Neutrophil (primary cell): ENCODE measurements around the gene ZBTB7B.
"Not testable (repeated sequence)": the region's sequence is repeated elsewhere in the genome, so short reads cannot be mapped to it uniquely, and the experiment has no call there.

Experiments
- H3K27ac ChIP-seq: fragments of 200-600 bp; sonication (generic); 2 replicates; pipeline ENCODE4 v1.5.1; 2016; ENCODE audit warnings: mild to moderate bottlenecking, moderate library complexity
- H3K27me3 ChIP-seq: fragments of 200-600 bp; sonication (generic); 2 replicates; pipeline ENCODE4 v1.6.0; 2016; ENCODE audit warnings: mild to moderate bottlenecking
- H3K36me3 ChIP-seq: fragments of 200-600 bp; sonication (generic); 2 replicates; pipeline ENCODE4 v1.5.1; 2017
- H3K4me1 ChIP-seq, 2 experiments: fragments of 200-600 bp in 1 of 2; sonication (generic) in 1 of 2; 1 replicate in 1 of 2; 2 replicates in 1 of 2; pipeline versions ENCODE4 v1.5.1 to v1.6.1; 2013 to 2016; ENCODE audit warnings: low read depth in 1 of 2, low read length in 1 of 2, mild to moderate bottlenecking in 1 of 2, moderate library complexity in 1 of 2; ENCODE audit not compliant: control insufficient read depth in 1 of 2, insufficient read depth in 1 of 2
- H3K4me3 ChIP-seq, 2 experiments: fragments of 200-600 bp in 1 of 2; sonication (generic) in 1 of 2; 1 replicate in 1 of 2; 2 replicates in 1 of 2; pipeline ENCODE4 v1.5.1; 2013 to 2016; ENCODE audit warnings: low read depth in 1 of 2, low read length in 1 of 2, mild to moderate bottlenecking in 1 of 2, moderate library complexity in 1 of 2
- H3K9me3 ChIP-seq: fragments of 200-600 bp; sonication (generic); 2 replicates; pipeline ENCODE4 v1.5.1; 2016
- CTCF ChIP-seq: fragments of 200-600 bp; sonication (generic); IDR thresholded peaks from 2 replicates; pipeline ENCODE4 v1.5.1; 2016; ENCODE audit warnings: antibody characterized with exemption

ZBTB7B gene

GRCh38 chr1:154994269-154994587 lies 8.4 kb upstream of the ZBTB7B start:
- Histone ChIP-seq H3K27me3 (no peaks in the 10 kb centered on the region), H3K36me3 (peaks cover 7% of the 10 kb centered on the region), H3K9me3 (no peaks in the 10 kb centered on the region), H3K27ac (no peak overlapping the region), H3K4me1 (peaks cover 21 to 22% of the 10 kb centered on the region in 2 experiments), H3K4me3 (no peak overlapping the region)
- no peak for TF ChIP-seq CTCF

- Histone ChIP-seq H3K4me3 (no peak overlapping the region), H3K4me1 (peaks cover 24 to 26% of the 10 kb centered on the region in 2 experiments), H3K27me3 (no peaks in the 10 kb centered on the region), H3K27ac (no peak overlapping the region), H3K36me3 (peaks cover 4% of the 10 kb centered on the region), H3K9me3 (no peaks in the 10 kb centered on the region)
- TF ChIP-seq CTCF, result no peak
Measured at GRCh38 chr1:154994591-154994990, 8.0 kb upstream of the ZBTB7B start.

- peaks cover 33 to 34% of the 10 kb centered on the region in 2 experiments for H3K4me1 ChIP-seq
- not testable (repeated sequence) for H3K27me3 ChIP-seq, H3K4me3 ChIP-seq, H3K27ac ChIP-seq, H3K9me3 ChIP-seq, H3K36me3 ChIP-seq
Measured at GRCh38 chr1:154995301-154995983, 7.2 kb upstream of the ZBTB7B start.

- H3K27me3 ChIP-seq, result no peaks in the 10 kb centered on the region
- TF ChIP-seq CTCF, result no peak
- H3K27ac ChIP-seq, result peak overlapping the region; percentile 69
- peaks cover 39 to 45% of the 10 kb centered on the region in 2 experiments for H3K4me1 ChIP-seq
- no peaks in the 10 kb centered on the region for H3K9me3 ChIP-seq
- no peak overlapping the region for H3K4me3 ChIP-seq
- H3K36me3 ChIP-seq, result peaks cover 4% of the 10 kb centered on the region
Measured at GRCh38 chr1:154996966-154997701, 5.5 kb upstream of the ZBTB7B start.

- Histone ChIP-seq H3K27me3 (no peaks in the 10 kb centered on the region), H3K9me3 (no peaks in the 10 kb centered on the region), H3K27ac (peak overlapping the region; percentile 69), H3K36me3 (no peaks in the 10 kb centered on the region), H3K4me1 (peaks cover 39 to 45% of the 10 kb centered on the region in 2 experiments), H3K4me3 (no peak overlapping the region)
- no peak for TF ChIP-seq CTCF
Measured at GRCh38 chr1:154998201-154998780, 4.3 kb upstream of the ZBTB7B start.
